SIG-M5 treated with dmso at 0.1 percent for 504 hours (cell line): ENCODE results near the gene CAPN7.
A peak's percentile ranks its signal among the peaks of the same experiment; 100 is the strongest.

ENCODE experiments used
- DNase-seq: peaks from one replicate; lab custom pipeline; 2025; ENCODE audit not compliant: unreplicated experiment; lab: John Stamatoyannopoulos, UW

CAPN7 gene

DNA sequence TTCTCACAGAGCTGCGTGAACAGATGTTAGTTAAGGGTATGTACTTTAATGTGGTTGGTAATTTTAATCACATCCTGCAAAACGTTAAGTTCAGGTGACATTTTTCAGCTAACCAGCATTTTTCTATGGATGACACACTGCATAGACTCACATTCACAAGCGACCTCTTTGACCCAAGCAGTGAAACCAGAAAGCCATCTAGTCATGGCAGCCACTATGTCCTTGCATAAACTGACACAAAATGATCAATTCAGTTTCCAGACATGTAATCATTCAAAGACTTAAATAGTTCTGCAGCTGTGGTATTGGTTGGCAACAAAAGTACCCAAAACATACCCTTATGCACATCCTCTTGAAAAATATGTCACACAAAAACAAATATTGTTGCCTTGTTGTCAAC, 7.4 kb upstream of the CAPN7 start:
- no peak for DNase-seq

- DNase-seq: no peak
These were observed 6.4 kb upstream of the CAPN7 start for GRCh38 chr3:15199493-15200105.

DNA sequence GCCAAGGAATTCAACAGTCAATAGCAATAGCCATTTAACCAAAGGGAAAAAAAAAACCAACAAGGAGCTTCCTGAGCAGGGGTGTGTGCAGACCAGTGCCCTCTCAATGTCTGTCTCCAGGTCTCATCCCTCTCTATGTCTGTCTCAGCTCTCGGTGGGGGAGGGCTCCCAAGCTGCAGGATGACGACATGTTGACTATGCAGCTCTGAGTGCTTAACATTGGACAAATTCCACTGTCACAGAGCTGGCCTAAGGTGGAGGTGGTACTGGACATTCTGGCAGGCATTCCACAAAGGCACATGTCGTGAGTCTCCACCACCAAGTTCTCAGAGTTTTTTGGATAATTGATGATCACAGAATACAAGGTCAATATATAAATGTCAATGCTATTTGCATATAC, 2.0 kb upstream of the CAPN7 start:
- no peak for DNase-seq

DNA sequence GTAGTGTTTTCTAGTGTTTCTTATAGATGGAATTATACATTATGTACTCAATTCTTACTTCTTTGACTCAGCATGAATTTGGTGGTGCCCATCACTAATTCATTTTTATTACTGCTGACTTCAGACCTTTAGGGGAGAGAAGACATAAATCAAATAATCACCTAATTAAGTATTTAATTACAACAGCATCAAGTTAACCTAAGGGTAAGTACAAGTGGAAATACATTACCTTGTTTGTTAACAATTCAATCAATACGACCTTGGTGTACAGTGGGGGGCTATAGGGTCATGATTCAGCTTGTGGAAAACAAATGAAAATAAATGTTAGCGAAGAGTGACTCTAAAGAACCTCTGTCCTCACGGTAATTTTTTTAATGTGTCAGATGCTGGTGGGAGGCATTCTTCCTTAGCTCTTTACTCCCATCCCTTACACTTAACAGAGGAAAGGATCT, 538 bp upstream of the CAPN7 start:
- no peak for DNase-seq

DNA sequence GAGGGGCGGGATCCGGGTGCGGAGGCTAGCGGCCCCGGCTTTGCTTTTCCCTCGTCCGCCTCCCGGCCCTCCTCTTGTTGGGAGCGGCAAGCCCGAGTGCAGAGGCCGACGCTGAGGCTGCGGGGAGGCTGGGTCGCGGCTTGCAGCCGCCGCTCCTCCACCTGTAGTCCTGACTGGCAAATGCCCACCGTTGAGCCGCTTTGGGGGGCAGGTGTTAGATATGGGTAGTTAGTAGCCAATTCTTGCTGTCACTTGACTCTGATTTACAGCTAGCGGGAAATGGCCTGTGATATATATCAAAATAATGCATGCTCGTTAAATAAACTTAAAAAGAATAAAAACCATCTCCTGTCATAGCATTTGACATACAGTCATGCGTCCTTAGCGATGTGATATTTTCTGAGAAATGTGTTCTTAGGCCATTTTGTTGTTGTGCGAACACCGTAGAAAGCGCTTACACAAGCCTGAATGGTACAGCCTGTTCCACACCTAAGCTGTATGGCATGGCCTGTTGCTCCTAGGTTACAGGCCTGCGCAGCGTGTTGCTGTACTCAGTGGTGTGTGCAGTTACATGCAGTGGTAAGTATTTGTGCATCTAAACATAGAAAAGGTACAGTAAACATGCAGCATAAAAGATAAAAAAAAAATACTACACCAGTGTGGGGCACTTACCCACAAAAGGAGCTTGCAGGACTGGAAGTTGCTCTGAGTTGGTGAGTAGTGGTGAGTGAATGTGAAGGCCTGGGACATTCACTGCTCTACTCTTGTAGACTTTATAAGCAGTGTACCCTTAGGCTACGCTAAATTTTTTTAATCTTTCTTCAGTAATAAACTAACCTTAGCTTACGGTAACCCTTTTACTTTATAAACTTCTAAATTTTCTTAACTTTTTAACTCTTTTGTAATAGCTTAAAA, 873 bp downstream of the CAPN7 start:
- DNase-seq: no peak

GRCh38 chr3:15207836-15208504, 1.9 kb downstream of the CAPN7 start:
- DNase-seq: no peak

- DNase-seq: no peak
These were observed 5.9 kb downstream of the CAPN7 start for GRCh38 chr3:15211937-15212336.

- no peak for DNase-seq
These were observed 8.7 kb downstream of the CAPN7 start for GRCh38 chr3:15214758-15215157.

DNA sequence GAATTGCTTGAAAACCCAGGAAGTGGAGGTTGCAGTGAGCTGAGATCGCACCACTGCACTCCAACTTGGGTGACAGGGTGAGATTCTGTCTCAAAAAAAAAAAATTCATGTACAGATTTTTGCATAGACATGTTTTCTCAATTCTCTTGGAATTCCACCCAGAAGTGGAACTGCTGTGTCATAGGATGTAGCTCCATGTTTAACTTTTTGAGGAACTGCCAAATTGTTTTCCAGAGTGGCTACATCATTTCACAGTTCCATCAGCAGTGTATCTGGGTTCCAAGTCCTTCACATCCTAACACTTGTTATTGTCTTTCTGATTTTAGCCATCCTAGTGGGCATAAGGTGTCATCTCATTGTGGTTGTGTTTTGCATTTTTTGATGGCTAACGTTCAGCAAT, 9.9 kb downstream of the CAPN7 start:
- no peak for DNase-seq

- DNase-seq: peak; percentile 6
These were observed 10.5 kb downstream of the CAPN7 start for GRCh38 chr3:15216501-15216900.

DNA sequence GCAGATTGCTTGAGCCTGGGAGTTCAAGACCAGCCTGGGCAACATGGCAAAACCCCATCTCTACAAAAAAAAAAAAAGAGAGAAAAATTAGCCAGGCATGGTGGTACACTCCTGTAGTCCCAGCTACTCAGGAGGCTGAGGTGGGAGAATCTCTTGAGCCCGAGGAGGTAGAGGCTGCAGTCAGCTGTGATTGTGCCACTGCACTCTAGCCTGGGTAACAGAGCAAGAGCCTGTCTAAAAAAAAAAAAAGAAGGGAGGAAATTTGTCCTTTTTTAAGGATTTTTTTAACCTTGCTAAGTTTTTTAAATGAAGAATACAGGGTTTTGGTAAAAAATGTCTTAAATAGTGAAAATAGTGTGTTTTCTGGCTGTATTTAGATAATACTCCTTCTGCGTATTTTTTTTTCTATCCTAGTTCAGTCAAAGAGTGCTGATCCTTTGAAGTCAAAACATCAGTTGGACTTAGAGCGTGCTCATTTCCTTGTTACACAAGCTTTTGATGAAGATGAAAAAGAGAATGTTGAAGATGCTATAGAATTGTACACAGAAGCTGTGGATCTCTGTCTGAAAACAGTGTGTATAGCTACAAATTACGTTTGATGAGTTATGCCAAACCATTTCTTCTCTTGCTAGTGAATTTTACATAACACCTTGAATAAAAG, 11.1 kb downstream of the CAPN7 start:
- no peak for DNase-seq

DNA sequence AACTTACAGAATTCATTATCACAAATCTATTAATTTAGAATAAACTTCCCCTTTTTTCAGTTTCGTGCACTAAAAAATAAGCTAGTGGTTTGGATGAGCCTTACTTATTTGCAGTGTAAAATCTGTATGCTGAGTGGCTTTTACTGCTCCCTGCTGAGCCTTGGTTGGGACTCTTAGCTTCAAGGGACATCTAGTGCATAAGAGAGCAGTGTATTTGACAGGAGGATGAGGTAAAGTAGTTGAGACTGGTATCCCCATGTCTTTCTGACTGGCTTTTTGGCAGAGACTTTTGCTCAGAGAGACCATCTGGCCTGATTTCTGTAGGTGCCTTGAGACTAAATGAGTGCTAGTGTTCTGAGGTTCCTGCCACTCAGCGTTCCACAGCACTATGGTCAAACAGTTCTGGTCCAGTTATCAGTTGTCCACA, 11.8 kb downstream of the CAPN7 start:
- DNase-seq: no peak

DNA sequence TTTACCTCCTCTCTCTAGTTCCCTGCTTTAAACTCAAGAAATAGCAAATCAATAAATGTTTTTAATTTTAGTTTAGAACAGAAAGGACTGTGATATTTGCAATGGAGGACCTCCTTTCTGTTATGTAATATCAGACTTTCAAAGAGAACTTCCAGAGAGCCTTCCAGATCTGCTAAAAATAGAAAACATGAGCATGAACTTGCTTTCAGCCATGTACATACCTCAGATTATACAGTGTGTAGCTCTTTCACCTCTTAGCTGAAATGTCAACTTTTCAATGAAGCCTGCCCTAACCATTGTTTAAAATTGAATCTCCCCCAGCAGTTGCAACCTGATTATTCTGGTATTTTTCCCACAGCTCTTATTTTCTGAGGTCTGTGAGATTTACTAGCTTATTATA, 12.6 kb downstream of the CAPN7 start:
- DNase-seq: no peak

- DNase-seq: no peak
These were observed 14.0 kb downstream of the CAPN7 start for GRCh38 chr3:15220056-15220455.

DNA sequence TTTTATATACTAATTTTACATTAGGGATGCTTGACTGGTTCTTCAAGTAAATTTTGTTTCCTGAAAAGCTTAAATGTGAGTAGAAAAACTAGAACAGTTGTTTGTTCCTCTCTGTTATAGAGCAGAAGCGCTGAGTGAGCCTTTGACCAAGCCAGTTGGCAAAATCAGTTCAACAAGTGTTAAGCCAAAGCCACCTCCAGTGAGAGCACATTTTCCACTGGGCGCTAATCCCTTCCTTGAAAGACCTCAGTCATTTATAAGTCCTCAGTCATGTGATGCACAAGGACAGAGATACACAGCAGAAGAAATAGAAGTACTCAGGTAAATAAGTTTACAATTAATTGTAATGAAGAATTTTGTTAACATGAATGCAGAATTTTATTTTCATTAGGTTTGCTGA, 14.6 kb downstream of the CAPN7 start:
- no peak for DNase-seq

DNA sequence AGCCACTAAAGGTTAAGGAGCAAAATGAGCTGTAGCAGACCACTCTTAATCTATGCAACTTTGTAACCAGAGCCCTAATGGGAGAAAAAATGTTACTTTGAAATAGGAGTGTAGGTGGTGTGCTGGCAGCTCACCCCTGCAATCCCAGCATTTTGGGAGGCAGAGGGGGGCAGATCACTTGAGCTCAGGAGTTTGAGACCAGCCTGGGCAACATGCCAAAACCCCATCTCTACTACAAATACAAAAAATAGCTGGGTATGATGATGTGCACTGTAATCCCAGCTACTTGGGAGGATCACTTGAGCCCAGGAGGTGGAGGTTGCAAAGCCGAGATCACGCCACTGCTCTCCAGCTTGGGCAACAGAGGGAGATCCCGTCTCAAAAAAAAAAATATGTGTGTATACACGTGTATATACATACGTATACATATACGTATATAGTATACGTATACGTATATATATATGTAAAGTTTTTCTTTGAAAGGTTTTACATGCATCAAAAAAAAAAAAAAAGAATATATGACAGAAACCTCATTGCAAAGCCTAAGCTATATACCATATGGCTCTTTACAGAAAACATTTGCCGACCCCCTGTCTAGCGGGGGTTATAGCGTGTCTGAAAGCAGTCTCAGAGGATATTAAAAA, 15.7 kb downstream of the CAPN7 start:
- DNase-seq: no peak

DNA sequence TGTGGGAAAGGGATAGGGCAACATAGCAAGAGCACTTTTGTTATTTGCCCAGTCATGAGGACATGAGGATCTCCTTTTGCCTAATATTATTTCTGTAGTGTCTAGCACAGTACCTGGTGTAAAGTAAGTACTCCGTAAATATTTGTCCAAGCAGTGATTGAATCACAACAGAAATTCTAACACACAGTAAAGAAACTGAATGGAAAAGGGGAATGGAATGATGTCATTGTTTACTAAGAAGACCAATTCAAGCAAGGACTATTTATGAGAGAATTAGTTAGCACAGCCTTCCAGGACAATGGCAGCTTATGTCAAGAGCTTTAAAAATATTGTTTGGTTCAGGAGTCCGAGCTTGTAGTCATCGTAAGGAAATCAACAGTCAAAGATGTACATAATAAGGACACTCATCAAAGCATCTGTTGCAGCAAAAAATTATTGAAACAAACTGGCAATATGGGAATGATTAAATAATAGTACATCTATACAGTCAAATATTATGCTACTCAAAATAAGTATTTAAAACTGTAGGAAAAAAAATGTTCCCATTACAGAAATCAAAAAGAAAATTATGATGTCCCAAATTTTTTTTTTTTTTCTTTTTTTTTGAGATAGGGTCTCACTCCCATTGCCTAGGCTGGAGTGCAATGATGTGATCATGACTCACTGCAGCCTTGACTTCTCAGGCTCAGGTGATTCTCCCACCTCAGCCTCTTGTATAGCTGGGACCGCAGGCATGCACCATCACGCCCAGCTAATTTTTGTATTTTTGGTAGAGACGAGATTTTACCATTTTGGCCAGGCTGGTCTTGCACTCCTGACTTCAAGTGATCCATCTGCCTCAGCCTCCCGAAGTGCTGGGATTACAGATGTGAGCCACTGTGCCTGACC, 17.9 kb downstream of the CAPN7 start:
- DNase-seq: peak; percentile 8

- DNase-seq: no peak
These were observed 22.1 kb downstream of the CAPN7 start for GRCh38 chr3:15228147-15228546.

DNA sequence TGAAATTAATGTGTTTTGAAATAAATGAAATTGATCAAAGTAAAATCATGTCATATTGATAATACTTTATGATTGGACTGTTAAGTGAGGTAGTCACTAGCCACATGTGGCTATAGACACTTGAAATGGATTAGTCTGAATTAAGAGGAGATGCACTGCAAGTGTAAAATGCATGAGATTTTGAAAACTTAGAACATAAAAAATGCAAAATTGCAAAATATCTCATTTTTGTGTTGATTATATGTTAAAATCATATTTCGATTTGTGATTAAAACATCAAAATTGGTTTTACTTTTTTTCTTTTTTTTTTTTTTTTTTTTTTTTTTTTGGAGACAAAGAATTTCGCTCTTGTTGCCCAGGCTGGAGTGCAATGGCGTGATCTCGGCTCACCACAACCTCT, 23.2 kb downstream of the CAPN7 start:
- DNase-seq: no peak

- DNase-seq: peak; percentile 28
These were observed 35.3 kb downstream of the CAPN7 start for GRCh38 chr3:15241341-15241740.
